DMS153 treated with DMSO at 0.1 percent for 48 hours (cell line): ENCODE data around the gene ANO6.
"Not testable (repeated sequence)": the region's sequence is repeated elsewhere in the genome, so short reads cannot be mapped to it uniquely, and the experiment has no call there.

ENCODE experiments used
- DNase-seq: peaks from one replicate; lab custom pipeline; 2025; ENCODE audit not compliant: unreplicated experiment; lab: John Stamatoyannopoulos, UW

The ANO6 gene

GRCh38 chr12:45343269-45344051 is 127.6 kb downstream of the ANO6 start:
- no peak for DNase-seq

GRCh38 chr12:45348311-45348710 is 132.4 kb downstream of the ANO6 start:
- DNase-seq = no peak

- no peak for DNase-seq
Observed at GRCh38 chr12:45348986-45349385, 133.1 kb downstream of the ANO6 start.

- DNase-seq = no peak
Observed at GRCh38 chr12:45349916-45350315, 134.0 kb downstream of the ANO6 start.

GRCh38 chr12:45350861-45351260 is 135.0 kb downstream of the ANO6 start:
- no peak for DNase-seq

- DNase-seq = no peak
Observed at GRCh38 chr12:45351921-45352670, 136.2 kb downstream of the ANO6 start.

GRCh38 chr12:45353944-45354343 is 138.0 kb downstream of the ANO6 start:
- DNase-seq = no peak

GRCh38 chr12:45354399-45354798 is 138.5 kb downstream of the ANO6 start:
- no peak for DNase-seq

- DNase-seq = no peak
Observed at GRCh38 chr12:45355730-45356129, 139.8 kb downstream of the ANO6 start.

- DNase-seq = no peak
Observed at GRCh38 chr12:45356822-45357538, 141.1 kb downstream of the ANO6 start.

- no peak for DNase-seq
Observed at GRCh38 chr12:45357539-45358417, 141.9 kb downstream of the ANO6 start.

- no peak for DNase-seq
Observed at GRCh38 chr12:45362291-45362690, 146.4 kb downstream of the ANO6 start.

- DNase-seq = no peak
Observed at GRCh38 chr12:45363903-45364302, 148.0 kb downstream of the ANO6 start.

- no peak for DNase-seq
Observed at GRCh38 chr12:45368841-45369489, 153.1 kb downstream of the ANO6 start.

- DNase-seq = no peak
Observed at GRCh38 chr12:45377815-45378214, 161.9 kb downstream of the ANO6 start.

- DNase-seq = no peak
Observed at GRCh38 chr12:45379261-45379660, 163.4 kb downstream of the ANO6 start.

- no peak for DNase-seq
Observed at GRCh38 chr12:45381351-45381750, 165.5 kb downstream of the ANO6 start.

GRCh38 chr12:45388545-45388944 is 172.7 kb downstream of the ANO6 start:
- DNase-seq = no peak

- DNase-seq = no peak
Observed at GRCh38 chr12:45389426-45389825, 173.5 kb downstream of the ANO6 start.

- DNase-seq = not testable (repeated sequence)
Observed at GRCh38 chr12:45397499-45397898, 181.6 kb downstream of the ANO6 start.
